ENCODE results near the gene GNG2.
A peak's percentile ranks its signal among the peaks of the same experiment; 100 is the strongest.

- TF ChIP-seq ZNF16 (tag by site-specific recombination; IDR thresholded peaks at IDR 0.05; ENCODE audit: low read depth): no peak
- TF ChIP-seq, protein P1, sequence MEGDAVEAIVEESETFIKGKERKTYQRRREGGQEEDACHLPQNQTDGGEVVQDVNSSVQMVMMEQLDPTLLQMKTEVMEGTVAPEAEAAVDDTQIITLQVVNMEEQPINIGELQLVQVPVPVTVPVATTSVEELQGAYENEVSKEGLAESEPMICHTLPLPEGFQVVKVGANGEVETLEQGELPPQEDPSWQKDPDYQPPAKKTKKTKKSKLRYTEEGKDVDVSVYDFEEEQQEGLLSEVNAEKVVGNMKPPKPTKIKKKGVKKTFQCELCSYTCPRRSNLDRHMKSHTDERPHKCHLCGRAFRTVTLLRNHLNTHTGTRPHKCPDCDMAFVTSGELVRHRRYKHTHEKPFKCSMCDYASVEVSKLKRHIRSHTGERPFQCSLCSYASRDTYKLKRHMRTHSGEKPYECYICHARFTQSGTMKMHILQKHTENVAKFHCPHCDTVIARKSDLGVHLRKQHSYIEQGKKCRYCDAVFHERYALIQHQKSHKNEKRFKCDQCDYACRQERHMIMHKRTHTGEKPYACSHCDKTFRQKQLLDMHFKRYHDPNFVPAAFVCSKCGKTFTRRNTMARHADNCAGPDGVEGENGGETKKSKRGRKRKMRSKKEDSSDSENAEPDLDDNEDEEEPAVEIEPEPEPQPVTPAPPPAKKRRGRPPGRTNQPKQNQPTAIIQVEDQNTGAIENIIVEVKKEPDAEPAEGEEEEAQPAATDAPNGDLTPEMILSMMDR (tag by site-specific recombination; IDR thresholded peaks at IDR 0.05): peak; percentile 29; the same call in 1 of the 2 replicates
- TF ChIP-seq KLF17 (tag by site-specific recombination; IDR thresholded peaks at IDR 0.05): no peak
- TF ChIP-seq ZNF830 (tag by site-specific recombination; IDR thresholded peaks at IDR 0.05; ENCODE audit: low read depth): no peak
- TF ChIP-seq ZNF24 (tag by site-specific recombination; IDR thresholded peaks at IDR 0.05): no peak
- no peak for TF ChIP-seq ZNF280D (tag by site-specific recombination; IDR thresholded peaks at IDR 0.05)
- TF ChIP-seq ZSCAN16 (tag by site-specific recombination; IDR thresholded peaks at IDR 0.05): no peak
- TF ChIP-seq, protein P2, sequence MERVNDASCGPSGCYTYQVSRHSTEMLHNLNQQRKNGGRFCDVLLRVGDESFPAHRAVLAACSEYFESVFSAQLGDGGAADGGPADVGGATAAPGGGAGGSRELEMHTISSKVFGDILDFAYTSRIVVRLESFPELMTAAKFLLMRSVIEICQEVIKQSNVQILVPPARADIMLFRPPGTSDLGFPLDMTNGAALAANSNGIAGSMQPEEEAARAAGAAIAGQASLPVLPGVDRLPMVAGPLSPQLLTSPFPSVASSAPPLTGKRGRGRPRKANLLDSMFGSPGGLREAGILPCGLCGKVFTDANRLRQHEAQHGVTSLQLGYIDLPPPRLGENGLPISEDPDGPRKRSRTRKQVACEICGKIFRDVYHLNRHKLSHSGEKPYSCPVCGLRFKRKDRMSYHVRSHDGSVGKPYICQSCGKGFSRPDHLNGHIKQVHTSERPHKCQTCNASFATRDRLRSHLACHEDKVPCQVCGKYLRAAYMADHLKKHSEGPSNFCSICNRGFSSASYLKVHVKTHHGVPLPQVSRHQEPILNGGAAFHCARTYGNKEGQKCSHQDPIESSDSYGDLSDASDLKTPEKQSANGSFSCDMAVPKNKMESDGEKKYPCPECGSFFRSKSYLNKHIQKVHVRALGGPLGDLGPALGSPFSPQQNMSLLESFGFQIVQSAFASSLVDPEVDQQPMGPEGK (tag by site-specific recombination; IDR thresholded peaks at IDR 0.05): no peak
These were observed 118.8 kb downstream of the GNG2 start for GRCh38 chr14:51979088-51979709.
